Stimulated activated CD8-positive, alpha-beta memory T cell treated with anti-CD3 and anti-CD28 coated beads, Interleukin-7, amount 100 ng/mL, for 4 hours (primary cell): ENCODE measurements around the gene G0S2.

Experiments used
- DNase-seq, 2 donors: peaks; one replicate each; pipeline ENCODE4 v3.0.0-alpha.2; 2020; ENCODE audit warnings: low read depth in 2 of 2

G0S2 gene, protein sequence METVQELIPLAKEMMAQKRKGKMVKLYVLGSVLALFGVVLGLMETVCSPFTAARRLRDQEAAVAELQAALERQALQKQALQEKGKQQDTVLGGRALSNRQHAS

GRCh38 chr1:209674957-209675564, at the start of gene G0S2:
Gene G0S2 (plus strand): TSS chr1:209675412. CDS start chr1:209675685, 273 bp downstream.
- DNase-seq, result peak in 1 of 2 donors; percentile 32

GRCh38 chr1:209625791-209626285, 49.4 kb upstream of the G0S2 start:
- no peak for DNase-seq

- no peak for DNase-seq
These were observed 48.7 kb upstream of the G0S2 start for GRCh38 chr1:209626346-209627026.

DNA sequence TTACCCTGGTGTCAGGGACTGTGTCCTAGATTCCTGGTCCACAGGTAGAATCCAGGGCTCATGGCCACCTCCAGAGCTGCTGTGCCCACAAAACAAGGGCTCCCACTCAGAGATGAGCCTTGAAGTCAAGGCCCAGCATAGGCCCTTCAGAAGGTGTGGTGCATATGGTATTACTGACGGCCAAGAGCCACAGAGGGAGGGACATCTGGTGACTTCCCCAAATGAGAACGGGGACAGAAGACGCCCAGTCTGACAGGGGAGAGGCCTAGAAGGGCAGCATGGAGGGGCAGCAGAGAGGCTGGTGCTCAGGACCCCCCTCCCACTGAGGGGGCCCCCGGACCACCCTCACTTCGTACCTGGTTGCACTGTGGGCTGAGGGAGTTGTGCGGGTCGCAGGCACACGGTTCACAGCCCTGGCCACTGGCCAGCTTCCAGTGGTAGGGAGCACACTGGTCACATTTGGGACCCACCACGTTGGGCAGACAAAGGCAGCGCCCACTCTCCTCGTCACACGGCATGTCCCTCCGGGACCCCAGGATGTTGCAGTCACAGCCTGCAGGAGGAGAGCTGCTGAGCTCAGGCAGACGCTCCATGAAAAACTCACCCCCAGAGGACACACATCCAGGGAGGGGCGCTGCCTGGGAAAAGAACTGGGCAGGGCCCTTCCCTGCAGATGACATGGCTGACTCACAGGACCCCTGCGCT, 48.0 kb upstream of the G0S2 start:
- DNase-seq, result no peak

- DNase-seq, result peak; percentile 55 to 58
These were observed 47.4 kb upstream of the G0S2 start for GRCh38 chr1:209627732-209628196.

DNA sequence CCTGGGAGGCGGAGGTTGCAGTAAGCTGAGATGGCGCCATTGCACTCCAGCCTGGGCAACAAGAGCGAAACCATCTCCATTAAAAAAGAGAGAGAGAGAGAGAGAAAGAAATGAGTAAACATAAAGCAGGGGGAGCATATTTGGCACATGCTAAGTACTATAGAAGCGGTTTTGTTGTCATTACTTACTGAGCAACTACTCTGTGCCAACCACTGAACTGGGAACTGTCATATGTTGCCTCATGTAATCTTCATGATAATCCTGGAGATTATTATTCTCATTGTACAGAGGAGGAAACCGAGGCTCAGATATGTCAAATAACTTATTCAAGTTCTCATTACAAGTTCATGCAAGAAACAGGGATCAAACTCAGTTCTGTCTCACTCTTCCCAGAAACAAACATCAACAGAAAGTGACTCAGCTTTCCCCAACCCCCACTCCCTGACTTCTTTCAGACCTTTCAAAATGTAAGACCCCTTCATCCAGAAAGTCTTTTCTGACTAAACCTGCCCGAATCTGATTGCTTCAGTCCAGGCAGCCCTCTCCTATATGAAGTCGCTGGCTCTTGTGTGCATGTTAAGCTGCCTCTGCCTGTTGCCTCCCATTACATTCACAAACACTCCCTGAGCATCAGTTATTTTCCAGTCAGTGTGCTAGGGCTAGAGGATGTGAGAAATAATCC, 46.5 kb upstream of the G0S2 start:
- no peak for DNase-seq

DNA sequence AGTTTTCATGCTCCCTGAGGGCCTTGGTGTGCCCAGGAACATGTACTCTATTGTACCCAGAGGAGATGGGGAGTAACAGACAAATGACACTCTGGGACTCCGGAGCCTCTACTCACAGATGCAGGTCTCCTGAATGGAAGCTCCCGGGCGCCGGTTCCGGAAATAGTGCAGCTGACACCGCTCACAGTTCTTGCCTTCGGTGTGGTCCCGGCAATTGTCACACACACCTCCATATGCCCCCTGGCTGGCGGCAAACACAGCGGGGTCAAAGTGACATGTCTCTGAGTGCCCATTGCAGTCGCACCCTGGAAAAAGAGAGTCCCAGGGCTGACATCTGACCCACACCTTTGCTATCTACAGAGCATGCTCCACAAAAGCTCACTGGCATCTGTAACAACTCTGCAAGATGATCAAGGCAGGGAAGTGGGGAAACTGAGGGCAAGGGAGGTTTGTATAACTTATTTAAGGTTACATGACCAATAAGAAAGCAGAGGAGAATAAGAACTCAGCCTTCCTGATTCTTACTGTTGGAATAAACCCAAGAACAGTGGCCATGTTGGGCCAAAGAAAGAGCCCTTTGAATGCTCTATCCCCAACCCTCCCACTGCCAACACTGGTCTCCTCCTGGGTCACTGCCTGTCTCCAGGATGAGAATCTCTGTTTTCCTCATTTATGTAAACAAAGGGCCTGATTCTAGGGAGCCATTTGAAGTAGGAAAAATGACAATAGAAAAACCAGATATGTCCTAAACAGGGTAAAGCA, 45.4 kb upstream of the G0S2 start:
- DNase-seq, result no peak

DNA sequence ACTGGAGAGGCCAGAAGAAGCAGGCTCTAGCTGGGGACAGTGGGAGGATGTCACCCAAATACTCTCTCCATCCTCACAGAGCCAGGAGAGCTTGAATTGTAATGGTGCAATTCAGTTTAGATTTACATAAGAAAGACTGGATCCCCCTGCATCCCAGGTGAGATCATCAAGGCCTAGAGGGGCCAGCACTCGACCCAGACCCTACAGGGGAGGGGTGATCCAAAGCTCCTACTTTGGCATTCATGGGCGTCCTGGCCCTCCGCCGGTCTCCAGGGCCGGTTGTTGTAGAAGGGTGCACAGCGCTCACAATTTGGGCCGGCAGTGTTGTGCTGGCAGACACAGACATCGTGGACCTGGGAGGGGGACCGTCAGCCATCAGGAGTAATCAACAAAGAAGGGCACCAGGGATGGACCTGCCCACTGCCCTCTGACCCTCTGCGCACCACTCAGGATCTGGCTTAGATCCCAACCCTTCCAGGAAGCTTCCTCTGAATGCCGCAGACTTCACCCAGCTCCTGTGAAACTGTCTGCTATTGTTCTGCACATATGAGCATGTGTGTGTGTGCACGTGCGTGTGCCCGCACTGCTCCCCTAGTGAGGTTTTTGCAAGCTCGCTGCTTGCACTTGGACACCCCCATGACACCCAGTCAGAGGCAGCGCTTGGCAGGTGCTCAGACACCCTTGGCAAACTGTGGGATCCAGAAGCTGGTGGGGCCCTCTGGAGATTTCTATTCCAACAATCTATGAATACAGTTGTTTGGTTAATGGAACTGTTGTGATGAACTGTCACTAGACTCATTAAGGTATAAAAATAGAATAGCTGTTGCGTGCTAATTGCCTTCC, 44.6 kb upstream of the G0S2 start:
- no peak for DNase-seq

- no peak for DNase-seq
These were observed 41.7 kb upstream of the G0S2 start for GRCh38 chr1:209633335-209633997.

DNA sequence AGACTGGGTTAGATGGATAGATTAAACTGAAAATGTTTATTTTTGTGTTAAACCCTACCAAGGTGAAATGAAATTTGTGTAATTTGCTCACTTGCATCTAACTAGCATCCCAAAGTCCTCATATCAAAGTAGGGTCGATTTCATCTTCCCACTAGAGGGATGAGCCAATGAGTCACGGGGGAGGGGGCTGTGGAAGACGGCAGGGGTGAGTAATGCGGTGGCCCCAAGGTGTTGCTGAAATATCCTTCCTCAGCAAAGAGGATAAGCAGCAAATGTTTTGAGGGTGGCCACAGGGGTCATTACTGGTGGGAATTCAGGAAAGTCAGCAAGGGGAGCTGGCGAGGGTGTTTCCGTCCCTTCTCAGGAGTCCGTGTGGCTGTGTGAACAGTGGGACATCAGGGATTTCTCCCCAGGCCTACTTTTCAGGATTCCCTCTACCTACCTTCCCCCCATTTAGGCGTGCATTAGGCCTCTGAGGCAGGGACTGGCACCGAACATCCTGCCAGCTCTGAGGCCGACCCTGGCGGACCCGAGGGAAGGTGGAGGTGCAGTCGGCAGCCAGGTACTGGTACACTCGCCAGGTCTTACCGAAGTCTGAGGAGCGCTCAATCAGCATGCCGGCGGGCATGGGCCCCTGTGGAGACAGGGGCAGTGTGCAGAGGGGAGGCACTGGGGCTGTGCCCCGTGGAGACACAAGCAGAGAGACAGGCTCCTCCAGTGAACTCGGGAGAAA, 41.0 kb upstream of the G0S2 start:
- DNase-seq, result no peak

DNA sequence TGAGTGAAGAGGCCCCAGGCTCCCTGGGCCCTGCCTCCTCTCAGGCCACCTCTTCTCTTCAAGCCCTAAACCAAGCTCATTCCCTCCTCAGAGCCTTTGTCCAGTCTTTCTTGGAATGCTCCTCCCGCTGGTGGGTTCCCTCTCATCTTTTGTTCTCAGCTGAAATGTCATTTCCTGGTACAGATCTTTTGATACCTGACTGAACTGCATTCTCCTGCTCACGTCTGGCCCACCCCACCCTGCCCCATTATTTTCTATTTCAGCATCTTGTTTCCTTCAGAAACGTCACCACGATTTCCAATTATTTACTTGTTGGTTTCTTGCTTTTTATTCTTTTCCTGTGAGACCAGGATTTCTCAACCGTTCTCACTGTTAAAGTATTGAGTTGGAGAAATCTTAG, 39.4 kb upstream of the G0S2 start:
- no peak for DNase-seq

DNA sequence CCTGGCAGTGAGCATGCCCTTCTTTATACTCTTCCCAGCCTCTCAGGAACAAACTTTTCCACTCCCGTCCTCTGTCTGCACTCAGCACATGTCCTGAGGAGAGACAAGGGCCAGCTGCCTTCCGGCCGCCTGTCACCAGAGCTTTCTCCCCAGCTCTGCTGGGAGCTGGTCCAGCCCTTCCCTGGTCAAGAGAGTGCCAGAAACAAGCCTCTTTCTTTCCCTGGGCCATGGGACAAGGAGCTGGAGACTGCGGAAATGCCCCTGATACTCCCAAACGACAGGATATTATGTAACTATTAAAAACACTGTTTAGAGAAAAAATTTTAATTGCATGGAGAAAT, 33.4 kb upstream of the G0S2 start:
- DNase-seq, result no peak

GRCh38 chr1:209642816-209643215, 32.4 kb upstream of the G0S2 start:
- no peak for DNase-seq

DNA sequence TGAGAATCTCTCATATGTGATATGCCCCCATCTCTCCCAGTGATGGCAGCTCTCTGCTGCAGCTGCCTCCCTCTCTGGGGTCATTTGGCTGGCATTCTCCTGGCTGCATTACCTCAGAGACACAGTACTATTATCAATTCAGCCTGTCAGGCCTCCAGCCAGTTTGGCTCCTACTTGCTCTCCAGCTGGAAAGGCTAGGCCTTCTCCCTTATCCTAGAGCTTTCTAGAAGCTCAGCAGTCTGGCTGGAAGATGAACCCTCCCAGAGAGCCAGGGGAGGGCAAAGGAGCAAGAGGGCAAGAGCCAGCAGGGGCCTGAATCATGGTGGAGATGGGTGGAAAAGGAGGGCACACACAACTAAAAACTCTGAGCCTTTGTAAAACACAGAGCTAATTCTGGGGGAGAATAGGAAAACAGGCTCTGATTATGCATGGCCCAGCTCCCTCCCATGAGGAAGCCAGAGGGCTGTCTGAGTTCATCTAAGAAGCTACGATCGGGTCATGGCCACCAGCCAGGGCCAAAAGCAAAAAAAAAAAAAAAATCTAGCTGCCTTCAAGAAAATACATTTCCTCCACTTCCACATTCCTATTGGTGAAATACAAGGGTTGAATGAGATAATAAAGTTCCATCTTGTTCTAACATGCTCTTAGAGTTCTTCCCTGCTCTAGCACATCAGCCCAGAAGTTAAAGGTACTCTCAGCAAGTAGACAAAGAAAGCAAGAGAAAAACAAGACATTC, 31.8 kb upstream of the G0S2 start:
- no peak for DNase-seq

DNA sequence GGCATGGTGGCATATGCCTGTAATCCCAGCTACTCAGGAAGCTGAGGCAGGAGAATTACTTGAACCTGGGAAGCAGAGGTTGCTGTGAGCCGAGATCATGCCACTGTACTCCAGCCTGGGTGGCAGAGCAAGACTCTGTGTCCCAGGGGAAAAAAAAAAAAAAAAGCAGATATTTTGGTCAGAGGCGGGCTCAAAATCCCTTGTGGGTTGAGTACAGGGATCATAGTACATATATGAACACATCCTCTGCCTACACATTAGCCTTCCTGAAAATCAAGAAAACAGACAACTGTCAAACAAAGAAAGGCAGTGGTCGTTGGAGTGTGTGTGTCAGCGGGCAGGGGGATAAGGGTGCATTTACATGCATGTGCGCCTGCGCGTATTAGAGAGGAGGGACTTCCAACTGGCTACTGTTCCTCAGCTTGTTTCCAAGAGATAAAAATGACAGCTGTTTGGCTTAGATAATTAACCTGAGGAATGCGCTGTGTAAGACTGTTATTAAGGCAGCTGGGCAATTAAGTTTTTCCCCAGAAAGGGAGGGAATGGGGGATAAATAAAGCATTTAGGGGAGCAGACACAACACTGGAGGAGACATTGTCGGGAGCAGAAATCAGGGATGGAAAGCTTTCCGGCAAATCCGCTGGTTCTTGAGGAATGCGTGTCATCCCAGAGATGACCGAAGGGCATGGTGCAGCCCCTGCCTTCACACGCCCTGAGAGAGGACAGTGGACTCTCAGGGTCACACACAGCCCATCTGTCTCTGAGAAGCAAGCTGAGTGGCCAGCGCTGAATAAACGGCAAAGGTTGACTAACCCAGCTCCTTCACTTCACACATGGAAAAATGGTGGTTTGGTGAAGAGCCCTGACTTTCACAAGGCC, 29.4 kb upstream of the G0S2 start:
- DNase-seq, result no peak

GRCh38 chr1:209646558-209646957, 28.7 kb upstream of the G0S2 start:
- DNase-seq, result no peak

- no peak for DNase-seq
These were observed 28.1 kb upstream of the G0S2 start for GRCh38 chr1:209647156-209647555.
